ES-I3 (cell line): Measurements from ENCODE around the gene KCNJ6.
"Not testable (repeated sequence)": the region's sequence is repeated elsewhere in the genome, so short reads cannot be mapped to it uniquely, and the experiment has no call there.

Experiments used
- H3K36me3 ChIP-seq: 2 replicates; pipeline ENCODE4 v1.6.1; 2013; ENCODE audit warnings: mild to moderate bottlenecking, low read length, control low read depth, moderate library complexity; ENCODE audit not compliant: insufficient read depth
- H3K4me1 ChIP-seq: 2 replicates; pipeline ENCODE4 v1.6.1; 2013; ENCODE audit warnings: mild to moderate bottlenecking, control low read depth, low read length; ENCODE audit not compliant: insufficient read depth
- H3K9ac ChIP-seq: 2 replicates; pipeline ENCODE4 v1.6.1; 2013; ENCODE audit warnings: low read depth, mild to moderate bottlenecking, low read length, moderate library complexity
- H3K9me3 ChIP-seq: 2 replicates; pipeline ENCODE4 v1.6.1; 2013; ENCODE audit warnings: mild to moderate bottlenecking, low read length, moderate library complexity; ENCODE audit not compliant: control insufficient read depth, insufficient read depth

The KCNJ6 gene

DNA sequence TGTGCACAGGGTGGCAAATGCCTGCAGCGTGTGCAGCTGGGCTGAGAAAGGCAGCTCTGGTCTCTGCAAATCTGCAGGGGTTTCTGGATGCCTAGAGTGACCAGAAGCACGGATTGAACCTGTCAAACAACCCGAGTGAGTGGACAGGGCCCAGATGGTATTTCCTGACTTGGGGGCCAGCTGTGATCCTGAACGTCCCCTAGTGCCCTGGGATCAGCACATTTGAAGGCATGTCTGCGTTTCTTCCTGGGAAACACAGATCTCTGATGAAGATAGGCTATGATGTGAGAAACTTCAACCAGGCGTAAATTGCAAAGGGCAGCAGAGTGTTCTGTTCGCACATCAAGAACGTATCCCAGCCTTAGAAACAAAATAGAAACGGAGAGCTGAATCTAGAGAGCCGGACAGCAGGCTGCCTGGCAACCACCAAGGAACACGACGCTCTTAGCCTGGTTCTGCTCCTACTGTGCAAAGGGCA lies 163.1 kb downstream of the KCNJ6 start:
- Histone ChIP-seq H3K36me3 (no peaks in the 10 kb centered on the region), H3K4me1 (peaks cover 8% of the 10 kb centered on the region; the same call in 1 of the 2 replicates), H3K9ac (no peak overlapping the region), H3K9me3 (no peaks in the 10 kb centered on the region)

DNA sequence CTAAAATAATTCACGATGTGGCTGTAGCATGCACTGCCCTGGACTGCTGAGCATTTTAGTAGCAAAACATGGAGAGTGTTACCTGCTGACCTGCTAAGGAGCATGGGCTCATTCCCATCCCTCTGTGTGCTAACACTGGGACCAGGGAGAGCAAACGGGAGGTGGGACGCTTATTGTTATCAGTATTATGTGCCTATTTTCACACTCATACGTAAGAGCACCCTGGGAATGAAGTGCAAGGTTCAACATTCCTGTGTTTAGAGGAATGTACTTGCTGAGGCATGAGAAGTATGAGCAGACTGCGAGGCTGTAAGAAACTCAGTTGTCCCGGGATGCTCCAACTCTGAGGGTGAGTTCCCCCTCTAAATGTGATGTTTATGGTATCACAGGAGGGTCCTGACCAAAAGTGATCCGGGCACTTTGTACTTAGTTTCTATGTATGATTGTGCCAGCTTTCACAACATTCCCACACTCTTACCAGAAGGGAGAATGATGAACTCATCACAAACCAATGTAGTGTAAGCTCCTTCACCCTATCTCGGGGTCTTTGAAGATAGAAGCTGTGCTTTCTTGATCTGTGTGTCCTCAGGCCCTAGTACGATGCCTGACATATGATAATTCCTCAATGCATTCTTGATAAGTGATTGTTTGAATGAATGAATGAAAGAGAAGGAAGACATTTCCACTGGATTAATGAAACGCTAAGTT lies 164.8 kb downstream of the KCNJ6 start:
- Histone ChIP-seq H3K36me3 (no peaks in the 10 kb centered on the region), H3K9ac (no peak overlapping the region), H3K4me1 (peaks cover 8% of the 10 kb centered on the region; the same call in 1 of the 2 replicates), H3K9me3 (no peaks in the 10 kb centered on the region)

DNA sequence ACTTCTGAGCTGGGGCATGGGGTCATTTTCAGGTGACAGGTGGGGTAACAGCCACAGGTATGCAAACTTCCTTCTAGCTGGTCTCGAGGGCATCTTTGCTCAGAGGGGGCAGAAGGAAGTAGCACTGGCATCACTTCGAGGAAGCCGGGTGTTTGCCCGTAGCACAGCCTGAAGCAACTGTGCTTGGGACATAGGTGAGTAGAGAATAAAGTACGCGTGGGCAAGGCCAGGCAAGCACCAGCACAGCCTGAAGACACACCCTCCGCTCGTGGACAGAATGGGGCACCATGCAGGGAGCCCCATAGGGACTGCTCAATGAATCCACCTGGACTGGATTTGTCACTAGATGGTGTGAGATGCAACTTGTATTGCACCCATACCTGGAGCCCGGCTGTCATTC lies 167.1 kb downstream of the KCNJ6 start:
- Histone ChIP-seq H3K36me3 (no peaks in the 10 kb centered on the region), H3K4me1 (no peaks in the 10 kb centered on the region), H3K9ac (no peak overlapping the region), H3K9me3 (no peaks in the 10 kb centered on the region)

DNA sequence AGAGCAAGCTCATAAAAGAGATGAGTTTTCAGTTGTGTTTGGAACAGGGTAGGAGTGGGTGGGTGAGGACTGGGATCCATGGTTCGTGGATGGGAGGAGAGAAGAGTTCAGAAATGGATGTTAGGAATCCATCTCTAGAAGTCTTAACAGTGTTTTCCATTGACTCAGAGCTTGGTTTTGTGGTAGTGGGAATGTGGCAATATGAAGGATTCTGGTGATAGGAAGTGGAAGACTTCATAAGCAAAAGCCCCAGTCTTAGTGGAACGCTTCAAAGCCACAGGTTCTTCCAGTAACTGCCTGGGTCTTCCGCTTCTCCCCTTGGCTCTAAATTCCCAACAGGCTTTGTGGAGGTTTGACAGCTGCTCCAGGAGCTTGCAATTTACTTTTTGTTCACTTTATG lies 167.9 kb downstream of the KCNJ6 start:
- H3K9ac ChIP-seq: no peak overlapping the region
- no peaks in the 10 kb centered on the region for H3K4me1 ChIP-seq
- H3K9me3 ChIP-seq: no peaks in the 10 kb centered on the region
- H3K36me3 ChIP-seq: no peaks in the 10 kb centered on the region

DNA sequence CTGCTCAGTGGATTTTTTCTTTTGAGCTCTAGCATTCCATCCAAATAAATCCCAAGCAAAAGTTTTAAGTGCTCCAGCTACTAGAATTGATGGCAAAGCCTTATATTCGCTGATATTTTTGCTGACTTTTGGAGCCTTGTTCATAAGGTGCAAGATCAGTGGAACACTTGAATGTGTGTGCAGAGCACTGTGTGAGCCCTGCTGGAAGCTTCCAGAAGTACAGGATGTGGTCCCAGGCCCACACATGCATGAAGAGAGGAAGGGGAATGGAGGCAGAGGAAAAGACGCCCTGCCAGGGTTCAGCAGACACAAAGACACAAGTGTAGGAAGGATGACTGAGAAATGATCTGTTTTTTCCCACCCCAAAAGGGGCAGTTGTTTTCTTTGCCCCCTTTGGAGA lies 169.4 kb downstream of the KCNJ6 start:
- no peaks in the 10 kb centered on the region for H3K9me3 ChIP-seq
- no peaks in the 10 kb centered on the region for H3K36me3 ChIP-seq
- no peak overlapping the region for H3K9ac ChIP-seq
- no peaks in the 10 kb centered on the region for H3K4me1 ChIP-seq

DNA sequence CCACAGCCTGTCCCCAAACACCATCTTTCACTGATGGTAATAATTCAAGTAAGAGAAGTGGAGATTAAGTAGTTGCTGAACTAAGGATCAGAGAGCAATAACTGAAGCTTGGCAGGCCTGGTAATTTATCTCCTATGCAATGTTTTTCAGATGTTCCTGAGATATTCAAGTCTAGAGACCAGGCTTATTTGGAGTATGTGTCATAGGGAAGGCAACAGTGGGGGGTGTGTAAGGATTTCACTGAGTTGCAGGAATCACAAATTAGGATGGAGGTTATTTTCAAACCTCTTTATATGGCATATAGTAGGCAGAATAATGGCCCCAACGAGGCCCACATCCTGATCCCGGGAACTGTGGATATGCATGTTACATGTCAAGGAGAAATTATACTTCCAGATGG lies 171.7 kb downstream of the KCNJ6 start:
- Histone ChIP-seq H3K4me1 (no peaks in the 10 kb centered on the region), H3K36me3 (no peaks in the 10 kb centered on the region), H3K9me3 (no peaks in the 10 kb centered on the region), H3K9ac (no peak overlapping the region)

DNA sequence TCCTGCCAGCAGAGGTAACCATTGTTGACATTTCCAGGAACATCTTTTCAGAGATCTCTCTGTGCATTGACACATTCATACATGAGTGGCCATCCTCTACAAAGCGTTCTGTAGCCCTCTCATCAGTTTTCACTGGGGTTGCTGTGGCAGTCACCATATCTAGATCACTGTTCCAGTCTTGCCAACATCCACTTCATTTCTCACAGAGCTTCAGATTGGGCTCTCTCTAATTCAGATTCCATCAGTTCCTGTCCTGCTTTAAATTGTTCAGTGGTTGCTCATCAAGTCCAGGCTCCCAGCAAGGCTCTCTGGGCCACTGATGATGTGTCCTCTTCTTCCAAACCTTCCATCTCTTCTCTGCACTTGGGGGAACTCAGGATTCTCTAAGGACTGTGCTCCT lies 173.7 kb downstream of the KCNJ6 start:
- Histone ChIP-seq H3K4me1 (no peaks in the 10 kb centered on the region), H3K36me3 (no peaks in the 10 kb centered on the region), H3K9ac (no peak overlapping the region), H3K9me3 (no peaks in the 10 kb centered on the region)

DNA sequence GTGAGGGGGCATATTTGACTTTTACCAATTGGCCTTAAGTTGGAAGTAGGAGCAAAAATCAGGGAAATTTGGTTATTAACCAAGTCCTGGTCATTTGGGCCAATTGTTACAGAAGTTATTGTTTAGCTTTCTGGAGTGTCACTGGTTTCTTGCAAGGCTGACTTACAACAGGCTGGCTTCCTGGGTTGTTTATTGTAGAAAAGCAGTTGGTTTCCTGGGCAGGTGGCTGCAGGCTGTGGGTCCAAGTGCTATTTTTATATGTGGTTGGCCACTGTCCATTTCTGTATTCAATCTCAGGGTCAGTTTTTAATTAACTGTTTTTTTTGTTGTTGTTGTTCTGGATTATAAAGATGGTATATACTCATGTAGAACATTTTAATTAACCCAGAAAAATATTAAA lies 174.1 kb downstream of the KCNJ6 start:
- Histone ChIP-seq H3K36me3 (no peaks in the 10 kb centered on the region), H3K9ac (no peak overlapping the region), H3K9me3 (no peaks in the 10 kb centered on the region), H3K4me1 (no peaks in the 10 kb centered on the region)

DNA sequence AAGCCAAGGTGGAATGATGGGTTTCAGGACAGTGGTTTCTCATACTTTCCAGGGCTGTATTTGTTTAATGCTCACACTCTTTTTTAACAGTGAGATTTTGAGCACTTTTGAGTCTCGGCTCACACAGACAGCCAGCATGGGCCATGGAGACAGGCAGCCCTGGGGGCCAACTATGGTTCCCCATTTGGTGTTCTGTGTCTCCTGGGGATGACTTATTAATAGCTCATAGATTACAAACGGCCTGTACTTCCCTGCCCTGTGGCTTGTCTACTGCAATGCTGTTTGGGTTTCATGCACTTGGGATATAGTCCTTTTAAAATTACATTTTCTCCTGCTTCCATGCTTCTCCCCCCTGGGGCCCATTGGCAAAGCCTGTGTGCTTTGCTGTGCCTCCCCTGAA lies 178.3 kb downstream of the KCNJ6 start:
- no peaks in the 10 kb centered on the region for H3K9me3 ChIP-seq
- H3K36me3 ChIP-seq: no peaks in the 10 kb centered on the region
- H3K9ac ChIP-seq: no peak overlapping the region
- H3K4me1 ChIP-seq: no peaks in the 10 kb centered on the region

DNA sequence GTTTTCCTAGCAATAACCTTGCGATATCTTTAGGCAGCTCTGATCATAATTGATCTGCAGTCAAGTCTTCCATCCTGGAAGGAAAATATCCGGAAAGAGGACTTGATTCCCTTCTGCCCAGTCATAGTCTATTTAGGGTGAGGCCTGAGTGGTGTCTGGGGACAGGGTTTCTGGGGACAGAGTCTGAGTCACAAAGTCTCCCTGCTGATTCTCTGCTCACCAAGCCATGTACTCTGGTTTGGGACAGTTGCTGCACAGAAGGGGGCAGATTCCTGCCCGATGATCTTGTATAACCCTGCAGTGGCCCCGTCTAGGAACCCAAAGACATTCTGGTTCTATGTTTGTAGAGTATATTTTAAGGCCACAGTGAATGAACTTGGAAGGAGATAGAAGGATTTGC lies 178.8 kb downstream of the KCNJ6 start:
- Histone ChIP-seq H3K4me1 (no peaks in the 10 kb centered on the region), H3K36me3 (no peaks in the 10 kb centered on the region), H3K9ac (no peak overlapping the region), H3K9me3 (no peaks in the 10 kb centered on the region)

DNA sequence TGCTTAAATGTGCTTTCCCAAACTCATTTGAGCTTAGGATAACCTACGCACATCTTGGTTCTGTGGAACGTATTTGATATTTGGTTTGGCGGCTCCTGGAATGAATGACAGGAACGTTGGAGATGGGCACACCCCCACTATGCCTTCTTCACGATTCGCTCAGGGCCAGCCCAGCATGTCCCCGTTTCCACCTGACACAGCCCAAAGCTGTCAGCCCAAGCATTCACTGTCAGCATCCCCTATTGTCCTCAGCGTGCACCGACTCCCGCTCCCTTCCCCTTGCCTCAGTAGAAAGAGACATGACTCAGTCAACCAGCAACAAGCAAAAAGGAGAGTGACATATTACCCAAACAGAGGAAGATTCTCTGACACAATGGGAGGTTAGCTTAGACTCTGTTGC lies 181.4 kb downstream of the KCNJ6 start:
- Histone ChIP-seq H3K4me1 (no peaks in the 10 kb centered on the region), H3K36me3 (no peaks in the 10 kb centered on the region), H3K9me3 (no peaks in the 10 kb centered on the region), H3K9ac (no peak overlapping the region)

DNA sequence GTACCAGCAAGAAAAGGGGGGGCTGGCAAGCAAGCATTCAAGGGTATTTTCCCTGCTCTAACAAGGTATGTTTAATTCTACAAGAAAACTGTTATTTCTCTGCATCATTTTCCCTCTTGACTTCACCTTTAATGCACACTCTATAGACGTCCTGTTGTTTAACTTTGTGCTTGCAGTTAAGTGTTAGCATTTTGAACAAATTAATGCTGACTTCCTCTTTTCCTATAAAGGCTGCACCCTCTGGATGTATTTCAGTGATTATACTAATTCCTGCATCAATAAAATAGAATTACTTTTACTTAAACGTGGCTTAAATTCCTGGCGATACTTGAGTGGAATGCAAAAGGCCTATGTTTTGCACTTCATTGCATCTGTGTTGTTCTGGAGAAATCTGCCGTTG lies 183.3 kb downstream of the KCNJ6 start:
- no peaks in the 10 kb centered on the region for H3K36me3 ChIP-seq
- H3K9me3 ChIP-seq: no peaks in the 10 kb centered on the region
- H3K4me1 ChIP-seq: no peaks in the 10 kb centered on the region
- H3K9ac ChIP-seq: no peak overlapping the region

DNA sequence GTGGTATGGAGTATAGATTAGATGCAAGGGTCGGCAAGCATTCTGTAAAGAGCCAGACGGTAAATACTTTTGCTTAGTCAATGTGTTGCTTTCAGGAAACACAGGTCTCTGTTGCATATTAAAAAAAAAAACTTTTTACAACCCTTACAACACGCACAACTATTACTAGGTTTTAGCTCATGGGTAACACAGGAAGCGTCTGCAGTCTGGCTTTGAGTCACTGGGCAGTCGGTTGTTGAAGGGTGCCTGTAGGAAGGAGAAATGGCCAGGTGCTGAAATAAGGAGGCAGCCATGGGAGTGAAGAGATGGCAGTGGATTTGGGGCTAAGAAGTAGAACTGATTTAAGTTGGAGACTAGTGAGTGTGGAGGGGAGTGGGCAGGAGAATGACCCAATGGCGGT lies 192.1 kb downstream of the KCNJ6 start:
- H3K9me3 ChIP-seq: peaks cover 2% of the 10 kb centered on the region
- H3K9ac ChIP-seq: no peak overlapping the region
- H3K4me1 ChIP-seq: no peaks in the 10 kb centered on the region
- H3K36me3 ChIP-seq: no peaks in the 10 kb centered on the region

DNA sequence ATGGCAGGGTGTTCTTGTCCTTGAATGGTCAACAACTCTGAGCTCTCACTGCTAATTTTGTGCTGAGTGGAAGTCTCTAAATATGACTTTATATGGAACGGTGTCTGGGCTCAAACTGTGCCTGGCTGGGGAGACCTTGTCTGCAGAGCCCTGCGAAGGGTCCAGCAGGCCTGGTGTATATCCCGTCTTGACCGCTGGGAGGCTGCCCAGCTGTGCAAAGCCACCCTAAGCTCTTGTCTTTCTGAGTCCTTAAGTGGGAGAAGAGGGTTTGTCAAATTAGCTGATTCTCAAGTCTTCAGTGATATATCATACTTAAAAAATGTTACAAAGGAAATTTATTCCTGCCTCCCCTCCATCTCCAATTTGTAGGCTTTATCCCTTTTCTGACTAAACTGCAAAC lies 198.7 kb downstream of the KCNJ6 start:
- H3K9me3 ChIP-seq: peaks cover 2% of the 10 kb centered on the region
- H3K36me3 ChIP-seq: no peaks in the 10 kb centered on the region
- no peaks in the 10 kb centered on the region for H3K4me1 ChIP-seq
- H3K9ac ChIP-seq: no peak overlapping the region

DNA sequence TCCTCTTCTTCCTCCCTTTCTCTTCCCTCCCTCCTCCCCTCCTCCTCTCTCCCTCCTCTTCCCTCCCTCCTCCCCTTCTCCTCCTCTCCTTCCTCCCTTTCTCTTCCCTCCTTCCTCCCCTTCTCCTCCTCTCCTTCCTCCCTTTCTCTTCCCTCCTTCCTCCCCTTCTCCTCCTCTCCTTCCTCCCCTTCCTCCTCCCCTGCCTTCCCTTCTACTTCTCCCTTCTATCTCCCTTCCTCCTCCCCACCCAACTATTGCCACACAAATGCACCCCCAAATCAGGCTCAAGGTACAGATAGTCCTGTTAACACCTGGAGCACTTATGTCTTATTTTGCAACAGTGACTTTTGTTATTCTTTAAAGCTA lies 203.7 kb downstream of the KCNJ6 start:
- H3K9me3 ChIP-seq, H3K4me1 ChIP-seq, H3K9ac ChIP-seq: not testable (repeated sequence)

More for the DNA sequence above, 203.7 kb downstream of the KCNJ6 start:
- not testable (repeated sequence) for H3K36me3 ChIP-seq
